Kidney epithelial cell (primary cell): ENCODE data around the gene ADD1. TPM values are rescaled to one million over a fixed set of nuclear protein-coding genes. Genes with fewer than 3 reads are reported as not detected.

Experiments
- DNase-seq: peaks from one replicate; pipeline ENCODE4 v3.0.0-alpha.2; 2010; ENCODE audit warnings: low read depth
- H3K27me3 ChIP-seq: 2 replicates; pipeline ENCODE4 v1.6.0; 2011; ENCODE audit warnings: low read length; ENCODE audit not compliant: control insufficient read depth, insufficient read depth
- H3K36me3 ChIP-seq: 2 replicates; pipeline ENCODE4 v1.5.1; 2011; ENCODE audit warnings: low read length; ENCODE audit not compliant: control insufficient read depth, insufficient read depth
- H3K4me3 ChIP-seq: 2 replicates; pipeline ENCODE4 v1.5.1; 2011; ENCODE audit warnings: low read depth, mild to moderate bottlenecking, control low read depth, low read length
- total RNA-seq: library from RNA; depleted of rRNA; stranded (reverse); fragments of >200 nt; gene quantifications from 2 replicates; pipeline ENCODE4 v1.2.3, GENCODE V29; 2015
- TF ChIP-seq, protein P1 (sequence below): IDR thresholded peaks from 2 replicates; pipeline ENCODE4 v1.5.1; 2011; ENCODE audit warnings: mild to moderate bottlenecking, moderate library complexity, low read length, control low read depth, inconsistent platforms; ENCODE audit not compliant: insufficient read depth, poor library complexity, severe bottlenecking

Gene ADD1
- total RNA-seq, 1 donor from 2014 or later, result 132 TPM

DNA sequence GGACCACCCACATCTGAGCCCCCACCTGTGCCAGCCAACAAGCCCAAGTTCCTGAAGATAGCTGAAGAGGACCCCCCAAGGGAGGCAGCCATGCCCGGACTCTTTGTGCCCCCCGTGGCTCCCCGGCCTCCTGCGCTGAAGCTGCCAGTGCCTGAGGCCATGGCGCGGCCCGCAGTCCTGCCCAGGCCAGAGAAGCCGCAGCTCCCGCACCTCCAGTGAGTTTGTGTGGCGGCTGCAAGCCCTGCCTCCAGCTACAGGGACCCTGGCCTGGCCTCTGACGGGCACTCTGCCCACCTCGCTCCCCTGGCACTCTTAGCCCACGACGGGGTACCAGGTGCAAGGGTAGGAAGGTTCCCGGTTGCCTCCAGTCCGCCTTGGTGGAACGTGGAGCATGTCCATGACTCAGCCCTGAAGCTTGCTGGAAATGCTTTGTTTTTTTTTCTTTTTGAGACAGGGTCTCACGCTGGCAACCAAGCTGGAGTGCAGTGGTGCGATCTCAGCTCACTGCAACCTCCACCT lies 13.7 kb upstream of the ADD1 start:
- no peak overlapping the region for H3K4me3 ChIP-seq
- no peaks in the 10 kb centered on the region for H3K27me3 ChIP-seq
- H3K36me3 ChIP-seq, result peaks cover 5% of the 10 kb centered on the region
- DNase-seq, result peak; percentile 19
- TF ChIP-seq, protein P1, sequence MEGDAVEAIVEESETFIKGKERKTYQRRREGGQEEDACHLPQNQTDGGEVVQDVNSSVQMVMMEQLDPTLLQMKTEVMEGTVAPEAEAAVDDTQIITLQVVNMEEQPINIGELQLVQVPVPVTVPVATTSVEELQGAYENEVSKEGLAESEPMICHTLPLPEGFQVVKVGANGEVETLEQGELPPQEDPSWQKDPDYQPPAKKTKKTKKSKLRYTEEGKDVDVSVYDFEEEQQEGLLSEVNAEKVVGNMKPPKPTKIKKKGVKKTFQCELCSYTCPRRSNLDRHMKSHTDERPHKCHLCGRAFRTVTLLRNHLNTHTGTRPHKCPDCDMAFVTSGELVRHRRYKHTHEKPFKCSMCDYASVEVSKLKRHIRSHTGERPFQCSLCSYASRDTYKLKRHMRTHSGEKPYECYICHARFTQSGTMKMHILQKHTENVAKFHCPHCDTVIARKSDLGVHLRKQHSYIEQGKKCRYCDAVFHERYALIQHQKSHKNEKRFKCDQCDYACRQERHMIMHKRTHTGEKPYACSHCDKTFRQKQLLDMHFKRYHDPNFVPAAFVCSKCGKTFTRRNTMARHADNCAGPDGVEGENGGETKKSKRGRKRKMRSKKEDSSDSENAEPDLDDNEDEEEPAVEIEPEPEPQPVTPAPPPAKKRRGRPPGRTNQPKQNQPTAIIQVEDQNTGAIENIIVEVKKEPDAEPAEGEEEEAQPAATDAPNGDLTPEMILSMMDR, result no peak

DNA sequence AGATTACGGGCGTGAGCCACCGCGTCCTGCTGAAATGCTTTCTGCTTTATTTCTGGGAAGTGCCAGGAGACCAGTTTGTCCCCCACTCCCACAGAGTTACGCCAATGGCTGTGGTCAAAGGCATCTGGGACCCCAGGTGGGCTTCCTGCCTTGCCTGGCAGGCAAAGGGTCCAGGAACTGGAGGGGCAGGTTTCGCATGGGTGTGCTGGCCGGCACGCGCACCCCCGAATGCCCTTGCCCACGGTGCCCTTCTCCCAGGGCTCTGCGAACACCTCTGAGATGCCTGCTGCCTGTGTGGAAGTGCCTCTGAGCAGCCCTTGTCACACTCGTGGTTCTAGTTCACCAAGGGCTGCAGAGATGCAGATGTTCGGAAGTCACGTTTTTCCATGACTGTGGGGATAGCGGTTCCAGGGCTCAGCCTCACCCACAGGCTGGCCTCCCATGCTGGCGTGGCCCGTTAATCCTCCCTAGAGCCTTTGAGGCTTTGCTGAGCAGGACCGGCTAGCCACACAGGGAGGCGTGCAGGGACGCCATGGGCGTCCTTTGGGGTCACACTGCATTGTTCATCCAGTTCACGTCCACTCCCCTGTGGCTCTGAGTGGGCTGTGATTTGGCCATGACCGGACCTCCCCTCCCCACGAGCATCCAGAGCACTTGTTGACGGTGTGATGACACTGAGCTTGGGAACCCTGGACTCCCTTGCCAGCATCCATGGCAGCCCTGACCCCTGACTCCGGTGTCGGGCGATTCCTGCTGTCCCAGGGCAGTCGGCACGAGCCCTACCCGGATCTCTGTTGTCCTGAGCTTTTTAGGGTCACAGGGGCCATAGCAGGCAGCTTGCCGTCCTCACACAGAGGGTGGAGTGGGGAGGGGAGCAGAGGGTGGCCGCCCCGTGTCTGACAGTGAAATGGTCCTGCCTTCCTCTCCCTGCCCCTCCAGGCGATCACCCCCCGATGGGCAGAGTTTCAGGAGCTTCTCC lies 12.7 kb upstream of the ADD1 start:
- TF ChIP-seq, protein P1, result no peak
- no peak for DNase-seq
- Histone ChIP-seq H3K4me3 (no peak overlapping the region), H3K27me3 (no peaks in the 10 kb centered on the region), H3K36me3 (peaks cover 5% of the 10 kb centered on the region)

DNA sequence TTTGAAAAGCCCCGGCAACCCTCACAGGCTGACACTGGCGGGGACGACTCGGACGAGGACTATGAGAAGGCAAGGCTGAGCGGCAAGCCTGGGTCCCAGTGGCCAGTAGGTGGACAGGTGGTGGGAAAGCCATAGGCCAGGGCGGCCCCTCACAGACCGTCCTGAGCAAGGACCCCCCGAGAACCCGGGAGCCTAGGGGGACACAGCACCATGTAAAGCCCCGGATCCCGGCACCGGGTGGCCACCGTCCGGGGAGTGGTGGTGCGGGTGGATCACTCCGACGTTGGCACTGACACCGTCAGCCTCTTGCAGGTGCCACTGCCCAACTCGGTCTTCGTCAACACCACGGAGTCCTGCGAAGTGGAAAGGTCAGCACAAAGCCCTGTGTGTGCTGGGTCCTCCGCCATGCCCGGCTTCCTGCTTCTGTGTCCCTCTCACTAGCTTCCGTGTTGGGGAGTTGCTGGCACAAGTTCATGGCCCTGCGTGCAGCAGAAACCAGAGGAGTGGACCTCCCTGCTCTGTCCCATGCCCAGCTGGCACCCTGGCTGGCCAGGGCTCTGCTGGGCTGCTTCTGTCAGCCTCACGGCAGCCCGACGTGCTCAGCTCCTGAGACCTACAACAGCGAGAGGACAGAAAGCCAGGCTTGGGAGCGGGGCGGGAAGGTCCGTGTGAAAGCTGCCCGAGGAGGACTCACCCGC lies 11.9 kb upstream of the ADD1 start:
- no peak for DNase-seq
- Histone ChIP-seq H3K4me3 (no peak overlapping the region), H3K36me3 (peaks cover 8% of the 10 kb centered on the region)

DNA sequence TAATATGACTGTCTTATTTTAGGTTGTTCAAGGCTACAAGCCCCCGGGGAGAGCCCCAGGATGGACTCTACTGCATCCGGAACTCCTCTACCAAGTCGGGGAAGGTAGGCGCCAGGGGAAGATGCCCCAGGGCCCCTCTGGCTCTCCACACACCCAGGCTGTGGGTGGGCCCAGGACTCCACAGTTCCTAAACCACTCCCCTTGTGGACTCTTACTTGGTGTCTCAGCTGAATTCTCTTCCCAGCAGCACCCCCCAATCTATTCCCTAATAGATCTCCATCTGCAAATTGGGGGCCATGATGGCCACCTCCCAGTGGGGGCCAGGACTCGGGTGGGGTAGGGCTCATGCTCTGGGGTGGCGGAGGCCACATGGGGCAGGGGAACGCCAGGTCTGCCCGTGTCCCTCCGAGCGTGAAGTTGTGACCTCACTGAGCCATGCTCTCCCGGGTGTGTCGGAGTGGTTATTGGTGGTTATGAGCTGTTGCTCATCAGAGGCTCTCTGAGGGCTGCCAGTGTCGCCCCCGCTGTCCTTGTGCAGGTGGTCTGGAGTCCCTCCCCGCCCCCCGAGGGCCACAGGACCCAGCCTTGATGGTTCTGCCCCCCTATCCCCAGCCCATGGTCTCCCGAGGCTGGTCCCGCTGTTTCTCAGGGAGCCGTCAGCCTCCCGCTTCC lies 11.2 kb upstream of the ADD1 start:
- Histone ChIP-seq H3K36me3 (peaks cover 8% of the 10 kb centered on the region), H3K4me3 (no peak overlapping the region), H3K27me3 (no peaks in the 10 kb centered on the region)
- DNase-seq, result no peak
- TF ChIP-seq, protein P1, result no peak

More for the DNA sequence above, 11.9 kb upstream of the ADD1 start:
- TF ChIP-seq, protein P1, result no peak
- H3K27me3 ChIP-seq, result no peaks in the 10 kb centered on the region

DNA sequence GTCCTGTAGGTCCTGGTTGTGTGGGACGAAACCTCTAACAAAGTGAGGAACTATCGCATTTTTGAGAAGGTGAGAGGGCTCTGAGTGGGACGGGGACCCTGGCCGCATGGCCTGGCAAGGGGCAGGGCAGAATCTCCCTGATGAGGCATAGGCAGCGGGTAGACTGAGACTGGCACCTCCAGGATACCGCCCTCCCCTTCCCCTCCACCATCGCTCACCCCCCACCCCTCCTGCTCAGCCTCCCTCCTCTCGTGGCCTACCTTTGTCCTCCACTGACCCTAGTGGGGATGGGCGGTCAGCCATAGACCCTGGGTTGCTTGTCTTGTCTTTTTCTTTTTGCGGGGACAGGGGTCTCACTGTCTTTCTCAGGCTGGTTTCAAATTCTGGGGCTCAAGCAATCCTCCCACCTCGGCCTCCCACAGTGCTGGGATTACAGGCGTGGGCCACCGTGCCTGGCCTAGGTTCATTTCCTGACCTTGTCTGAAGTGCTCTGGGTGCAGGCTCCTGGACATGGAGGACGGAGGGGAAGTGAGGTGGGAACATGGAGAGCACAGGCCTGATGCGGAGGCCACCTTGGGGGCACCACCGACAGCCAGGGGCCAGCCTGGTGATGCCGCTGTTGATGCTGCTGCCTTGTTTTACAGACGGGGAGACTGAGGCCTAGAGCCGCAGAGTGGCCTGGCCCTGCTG lies 10.5 kb upstream of the ADD1 start:
- H3K36me3 ChIP-seq, result peaks cover 10% of the 10 kb centered on the region
- no peak overlapping the region for H3K4me3 ChIP-seq
- no peak for DNase-seq
- H3K27me3 ChIP-seq, result no peaks in the 10 kb centered on the region
- TF ChIP-seq, protein P1, result no peak
